GM19193 (cell line): ENCODE data around the gene ELL.

ENCODE experiments used
- POLR2A ChIP-seq: IDR thresholded peaks from 4 replicates; pipeline ENCODE4 v1.6.1; 2011; ENCODE audit not compliant: insufficient read depth, insufficient read length; ENCODE audit errors: extremely low read depth

Gene ELL

GRCh38 chr19:18457483-18458331 is 64.2 kb downstream of the ELL start:
- no peak for TF ChIP-seq POLR2A

DNA sequence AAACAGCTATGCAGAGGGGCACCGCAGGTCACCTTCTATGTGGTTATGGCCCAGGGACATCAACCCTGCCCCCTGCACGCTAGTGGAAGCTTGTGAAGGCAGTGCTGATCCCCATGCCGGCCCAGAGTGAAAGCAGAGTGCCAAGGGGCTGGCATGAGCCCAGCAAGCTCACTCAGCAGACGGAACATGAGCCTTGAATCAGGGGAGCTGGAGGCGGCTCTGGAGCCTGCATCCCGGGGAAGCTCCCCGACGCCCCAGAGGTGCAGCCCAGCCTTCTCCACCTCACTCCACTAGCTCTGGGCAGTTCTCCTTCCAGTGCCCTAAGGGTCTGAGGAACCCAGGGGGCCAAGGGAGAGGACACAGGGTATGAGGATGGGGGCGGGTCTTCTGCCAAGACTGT is 64.9 kb downstream of the ELL start:
- TF ChIP-seq POLR2A, result no peak

DNA sequence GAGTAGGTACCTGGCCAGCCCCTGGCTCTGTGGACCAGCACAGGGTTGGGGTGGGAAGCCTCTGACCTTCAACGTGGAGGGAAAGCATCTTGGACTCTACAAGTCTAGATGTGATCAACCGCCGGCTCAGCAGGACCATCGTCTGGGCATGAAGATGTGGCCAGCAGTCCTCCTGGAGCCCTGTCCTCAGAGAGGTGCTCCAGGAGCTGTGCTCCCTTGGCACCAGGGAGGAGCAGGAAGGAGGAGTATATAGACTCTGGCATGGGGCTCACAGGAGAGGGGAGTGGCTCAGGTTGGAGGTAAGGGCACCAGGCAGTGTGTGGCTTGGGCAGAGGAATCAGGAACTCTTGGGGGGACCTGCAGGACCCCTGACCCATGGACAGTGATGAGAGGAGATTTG is 65.6 kb downstream of the ELL start:
- no peak for TF ChIP-seq POLR2A

DNA sequence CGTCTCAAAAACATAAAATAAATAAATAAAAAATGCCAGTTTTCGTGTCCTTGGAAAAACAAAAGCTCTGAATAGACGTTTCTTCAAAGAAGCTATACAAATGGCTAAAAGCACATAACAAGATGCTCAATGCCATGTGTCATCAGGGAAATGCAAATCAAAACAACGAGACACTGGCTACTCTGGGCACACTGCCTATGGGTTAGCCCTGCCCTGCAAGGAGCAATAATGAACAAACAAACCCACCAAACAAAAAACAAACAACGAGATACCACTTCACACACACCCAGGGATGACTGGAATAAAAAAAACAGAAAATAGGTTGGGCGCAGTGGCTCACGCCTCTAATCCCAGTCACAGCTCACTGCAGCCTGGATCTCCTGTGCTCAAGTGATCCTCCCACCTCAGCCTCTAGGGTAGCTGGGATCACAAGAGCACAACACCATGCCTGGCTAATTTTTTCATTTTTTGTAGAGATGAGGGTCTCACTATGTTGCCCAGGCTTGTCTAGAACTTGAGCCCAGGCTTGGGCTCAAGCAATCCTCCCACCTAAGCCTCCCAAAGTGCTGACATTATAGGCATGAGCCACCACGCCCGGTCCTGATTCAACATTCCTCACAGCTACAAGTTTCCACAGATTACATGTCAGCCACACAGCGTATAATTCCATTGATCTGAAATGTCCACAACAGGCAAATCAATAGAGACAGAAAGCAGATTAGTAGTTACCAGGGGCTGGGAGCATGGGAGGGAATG is 68.4 kb downstream of the ELL start:
- no peak for TF ChIP-seq POLR2A

GRCh38 chr19:18452386-18452785 is 69.5 kb downstream of the ELL start:
- no peak for TF ChIP-seq POLR2A

DNA sequence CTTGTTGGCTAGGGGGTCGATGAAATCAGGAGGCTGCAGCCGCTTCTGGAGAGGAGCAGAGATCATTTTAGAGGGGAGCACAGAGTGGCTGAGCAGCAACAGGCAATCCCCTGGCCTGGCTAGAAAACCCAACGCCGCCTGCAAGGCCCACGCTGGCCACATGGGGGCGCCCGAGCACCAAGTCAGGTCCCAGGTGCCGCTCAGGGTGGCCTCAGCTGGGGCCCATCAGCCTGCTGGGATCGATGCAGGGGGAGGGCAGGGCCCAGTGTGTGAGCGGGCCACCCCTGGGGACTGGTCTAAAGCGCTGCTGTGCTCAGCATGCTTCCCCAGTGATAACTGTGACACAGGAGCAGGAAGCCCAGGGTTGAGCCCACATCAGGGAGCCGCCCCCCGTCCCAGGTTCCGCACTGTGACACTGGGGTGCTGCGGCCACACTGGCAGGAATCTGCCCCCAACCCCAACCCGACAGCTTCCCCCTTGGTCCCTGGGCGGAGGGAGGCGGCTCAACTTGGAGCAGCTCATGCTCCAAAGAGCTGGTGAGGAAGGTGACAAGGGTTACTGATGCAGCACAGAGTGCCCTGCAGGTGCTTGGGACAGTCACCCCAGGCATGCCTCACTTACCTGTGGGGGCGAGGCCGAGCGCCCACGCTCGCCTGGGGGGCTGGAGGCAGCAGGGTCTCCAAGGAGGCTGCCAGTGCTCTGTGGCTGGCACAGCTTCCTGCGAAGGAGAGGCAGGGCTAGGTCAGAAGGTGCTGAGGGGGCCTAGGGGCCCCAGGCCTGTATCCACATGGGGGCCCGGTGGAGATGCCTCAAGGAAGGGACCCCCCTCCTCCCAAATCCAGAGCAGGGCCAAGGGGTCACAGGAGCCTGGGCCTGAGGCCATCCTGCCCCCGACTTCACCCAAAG is 70.7 kb downstream of the ELL start:
- TF ChIP-seq POLR2A, result no peak

DNA sequence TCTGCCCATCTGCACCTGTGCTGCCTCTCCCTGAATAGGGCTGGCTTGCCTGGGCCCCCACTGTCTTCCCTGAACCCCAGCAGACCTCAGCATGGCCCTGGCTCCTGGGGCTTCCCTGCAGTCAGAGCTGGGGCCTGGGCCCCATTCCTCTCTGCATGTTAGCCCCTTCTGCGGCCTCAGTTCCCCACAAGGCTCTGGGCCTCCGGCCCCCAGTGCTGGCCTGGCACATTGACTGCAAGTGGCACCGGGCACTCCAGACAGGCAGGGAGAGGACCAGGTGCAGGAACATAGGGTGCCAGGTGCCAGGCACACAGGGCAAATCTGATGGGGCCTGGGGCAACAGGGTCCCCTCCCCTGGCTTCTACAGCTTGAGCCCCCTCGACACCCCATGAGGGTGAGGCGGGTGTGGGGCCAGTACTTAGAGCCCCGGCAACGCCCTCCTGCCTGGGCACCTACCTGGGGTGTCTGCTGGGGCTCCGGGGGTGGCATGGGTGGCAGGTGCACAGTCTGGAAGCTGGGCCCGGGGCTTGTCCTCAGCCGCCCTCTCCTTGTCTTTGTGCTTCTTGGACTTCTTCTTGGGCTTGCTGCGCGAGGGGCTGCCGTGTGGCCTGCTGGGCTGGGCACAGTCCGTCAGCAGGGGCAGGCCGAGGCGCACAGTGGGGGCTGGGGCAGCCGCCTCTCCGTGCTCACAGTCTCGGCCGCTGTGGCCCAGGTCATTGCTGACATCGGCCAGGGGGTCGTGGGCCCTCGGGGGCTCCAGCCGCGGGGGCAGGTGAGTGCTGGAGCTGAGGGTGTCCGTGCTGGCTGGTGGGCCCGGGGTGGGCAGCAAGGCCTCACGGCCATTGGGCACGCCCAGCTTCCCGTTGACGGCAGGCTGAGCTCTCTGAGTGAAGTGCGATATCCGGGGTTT is 71.6 kb downstream of the ELL start:
- TF ChIP-seq POLR2A, result no peak

- no peak for TF ChIP-seq POLR2A
Measured at GRCh38 chr19:18449552-18449951, 72.3 kb downstream of the ELL start.

DNA sequence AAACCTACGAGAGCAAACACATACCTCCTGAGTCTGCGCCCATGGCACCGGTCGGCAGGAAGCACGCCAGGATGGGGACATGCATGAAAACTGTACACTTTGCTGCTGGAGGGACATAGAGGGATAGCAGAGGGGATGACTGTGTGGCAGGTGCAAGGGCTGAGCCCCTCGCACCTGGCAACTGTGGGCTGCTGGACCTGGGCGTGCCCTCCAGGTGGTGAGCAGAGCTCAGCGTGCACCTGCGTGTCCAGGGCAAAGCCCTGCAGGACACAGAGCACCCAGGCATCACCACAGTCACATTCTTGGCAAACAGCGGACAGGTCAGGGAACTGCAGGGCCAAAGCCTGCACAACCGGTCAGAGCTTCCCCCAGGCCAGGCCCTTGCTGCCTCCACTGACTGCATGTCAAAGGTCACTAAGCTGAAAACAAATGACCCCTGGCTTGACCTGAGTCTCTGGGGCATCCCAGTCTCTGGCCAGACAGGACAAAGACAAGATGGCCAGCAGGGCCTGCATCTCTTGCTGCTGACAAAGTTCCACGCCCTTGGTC is 75.0 kb downstream of the ELL start:
- no peak for TF ChIP-seq POLR2A

- TF ChIP-seq POLR2A, result no peak
Measured at GRCh38 chr19:18446145-18446810, 75.6 kb downstream of the ELL start.

GRCh38 chr19:18445262-18445948 is 76.5 kb downstream of the ELL start:
- TF ChIP-seq POLR2A, result no peak

GRCh38 chr19:18444513-18444912 is 77.4 kb downstream of the ELL start:
- no peak for TF ChIP-seq POLR2A

DNA sequence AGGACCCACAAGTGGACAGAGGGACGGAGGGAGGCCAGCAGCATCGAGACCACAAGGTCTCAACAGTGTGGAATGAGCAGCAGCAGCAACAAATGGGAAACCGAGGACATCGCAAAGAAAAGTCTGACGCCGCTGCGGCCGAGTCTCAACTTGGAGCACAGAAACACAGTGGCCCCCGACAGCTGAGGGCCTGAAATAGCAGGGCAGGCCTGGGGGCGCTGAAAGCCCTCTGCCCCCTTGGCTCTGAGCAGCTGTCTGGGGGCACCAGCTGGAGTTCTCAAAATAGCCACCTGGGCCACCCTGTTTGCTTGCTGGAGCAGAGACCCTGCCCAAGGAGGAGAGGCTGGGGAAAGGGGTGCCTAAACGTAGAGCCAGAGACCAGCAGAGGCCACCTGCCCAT is 78.0 kb downstream of the ELL start:
- TF ChIP-seq POLR2A, result no peak
